Measurements from ENCODE around the gene RPL12. TPM values are rescaled to one million over a fixed set of nuclear protein-coding genes. Genes with fewer than 3 reads are reported as not detected.

The RPL12 gene
- total and polyA plus RNA-seq, 4 donors = 289 to 829 (median 485) TPM

DNA sequence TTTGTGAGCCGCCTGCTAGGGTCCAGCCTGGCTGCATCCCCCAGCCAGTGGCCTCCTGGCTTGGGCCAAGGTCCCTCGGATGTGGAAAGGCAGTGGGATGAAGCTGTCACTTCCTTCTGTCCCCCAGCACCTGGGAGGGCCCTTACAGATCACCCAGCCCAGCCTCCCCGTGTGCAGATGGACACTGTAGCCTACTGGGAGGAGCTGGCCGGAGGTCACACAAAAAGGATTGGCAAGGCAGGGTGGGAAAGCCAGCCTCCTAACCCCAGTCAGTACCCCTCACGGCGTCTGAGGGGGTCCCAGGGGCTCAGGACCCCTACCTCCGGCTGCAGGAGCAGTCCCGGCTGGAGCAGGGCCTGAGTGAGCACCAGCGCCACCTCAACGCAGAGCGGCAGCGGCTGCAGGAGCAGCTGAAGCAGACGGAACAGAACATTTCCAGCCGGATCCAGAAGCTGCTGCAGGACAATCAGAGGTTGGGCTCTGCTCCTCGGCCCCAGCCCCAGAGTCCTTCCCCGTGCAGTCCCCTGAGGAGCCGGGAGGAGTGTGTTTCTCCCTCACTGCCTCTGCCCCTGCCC is 28.4 kb upstream of the RPL12 start:
- no peak for TF ChIP-seq FOXA1 (IDR thresholded peaks at IDR 0.05)
- TF ChIP-seq, protein P1, sequence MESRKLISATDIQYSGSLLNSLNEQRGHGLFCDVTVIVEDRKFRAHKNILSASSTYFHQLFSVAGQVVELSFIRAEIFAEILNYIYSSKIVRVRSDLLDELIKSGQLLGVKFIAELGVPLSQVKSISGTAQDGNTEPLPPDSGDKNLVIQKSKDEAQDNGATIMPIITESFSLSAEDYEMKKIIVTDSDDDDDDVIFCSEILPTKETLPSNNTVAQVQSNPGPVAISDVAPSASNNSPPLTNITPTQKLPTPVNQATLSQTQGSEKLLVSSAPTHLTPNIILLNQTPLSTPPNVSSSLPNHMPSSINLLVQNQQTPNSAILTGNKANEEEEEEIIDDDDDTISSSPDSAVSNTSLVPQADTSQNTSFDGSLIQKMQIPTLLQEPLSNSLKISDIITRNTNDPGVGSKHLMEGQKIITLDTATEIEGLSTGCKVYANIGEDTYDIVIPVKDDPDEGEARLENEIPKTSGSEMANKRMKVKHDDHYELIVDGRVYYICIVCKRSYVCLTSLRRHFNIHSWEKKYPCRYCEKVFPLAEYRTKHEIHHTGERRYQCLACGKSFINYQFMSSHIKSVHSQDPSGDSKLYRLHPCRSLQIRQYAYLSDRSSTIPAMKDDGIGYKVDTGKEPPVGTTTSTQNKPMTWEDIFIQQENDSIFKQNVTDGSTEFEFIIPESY (IDR thresholded peaks at IDR 0.05) = no peak
- TF ChIP-seq HNF4G (IDR thresholded peaks at IDR 0.05) = no peak
- TF ChIP-seq, protein P2, sequence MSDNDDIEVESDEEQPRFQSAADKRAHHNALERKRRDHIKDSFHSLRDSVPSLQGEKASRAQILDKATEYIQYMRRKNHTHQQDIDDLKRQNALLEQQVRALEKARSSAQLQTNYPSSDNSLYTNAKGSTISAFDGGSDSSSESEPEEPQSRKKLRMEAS (IDR thresholded peaks at IDR 0.05) = no peak
- no peak for TF ChIP-seq NR2F2 (IDR thresholded peaks at IDR 0.05)
- TF ChIP-seq, protein P3, sequence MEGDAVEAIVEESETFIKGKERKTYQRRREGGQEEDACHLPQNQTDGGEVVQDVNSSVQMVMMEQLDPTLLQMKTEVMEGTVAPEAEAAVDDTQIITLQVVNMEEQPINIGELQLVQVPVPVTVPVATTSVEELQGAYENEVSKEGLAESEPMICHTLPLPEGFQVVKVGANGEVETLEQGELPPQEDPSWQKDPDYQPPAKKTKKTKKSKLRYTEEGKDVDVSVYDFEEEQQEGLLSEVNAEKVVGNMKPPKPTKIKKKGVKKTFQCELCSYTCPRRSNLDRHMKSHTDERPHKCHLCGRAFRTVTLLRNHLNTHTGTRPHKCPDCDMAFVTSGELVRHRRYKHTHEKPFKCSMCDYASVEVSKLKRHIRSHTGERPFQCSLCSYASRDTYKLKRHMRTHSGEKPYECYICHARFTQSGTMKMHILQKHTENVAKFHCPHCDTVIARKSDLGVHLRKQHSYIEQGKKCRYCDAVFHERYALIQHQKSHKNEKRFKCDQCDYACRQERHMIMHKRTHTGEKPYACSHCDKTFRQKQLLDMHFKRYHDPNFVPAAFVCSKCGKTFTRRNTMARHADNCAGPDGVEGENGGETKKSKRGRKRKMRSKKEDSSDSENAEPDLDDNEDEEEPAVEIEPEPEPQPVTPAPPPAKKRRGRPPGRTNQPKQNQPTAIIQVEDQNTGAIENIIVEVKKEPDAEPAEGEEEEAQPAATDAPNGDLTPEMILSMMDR (IDR thresholded peaks at IDR 0.05; ENCODE audit: low read depth, low read length, missing input control) = no peak
- no peak for TF ChIP-seq EGR1 (IDR thresholded peaks at IDR 0.05; ENCODE audit: low read depth in 2 of 2)
- no peak for TF ChIP-seq SP1 (IDR thresholded peaks at IDR 0.05)
- no peak for TF ChIP-seq GABPA (IDR thresholded peaks at IDR 0.05 in 1 of 2, conservative IDR thresholded peaks at IDR 0.05 in 1 of 2)
- TF ChIP-seq FOXA2 (IDR thresholded peaks at IDR 0.05) = no peak
- no peak for TF ChIP-seq JUND (IDR thresholded peaks at IDR 0.05)
- no peak for TF ChIP-seq RXRA (IDR thresholded peaks at IDR 0.05)
- TF ChIP-seq HNF4A (conservative IDR thresholded peaks at IDR 0.05) = no peak
- TF ChIP-seq RAD21 (IDR thresholded peaks at IDR 0.05) = no peak
- TF ChIP-seq, protein P4, sequence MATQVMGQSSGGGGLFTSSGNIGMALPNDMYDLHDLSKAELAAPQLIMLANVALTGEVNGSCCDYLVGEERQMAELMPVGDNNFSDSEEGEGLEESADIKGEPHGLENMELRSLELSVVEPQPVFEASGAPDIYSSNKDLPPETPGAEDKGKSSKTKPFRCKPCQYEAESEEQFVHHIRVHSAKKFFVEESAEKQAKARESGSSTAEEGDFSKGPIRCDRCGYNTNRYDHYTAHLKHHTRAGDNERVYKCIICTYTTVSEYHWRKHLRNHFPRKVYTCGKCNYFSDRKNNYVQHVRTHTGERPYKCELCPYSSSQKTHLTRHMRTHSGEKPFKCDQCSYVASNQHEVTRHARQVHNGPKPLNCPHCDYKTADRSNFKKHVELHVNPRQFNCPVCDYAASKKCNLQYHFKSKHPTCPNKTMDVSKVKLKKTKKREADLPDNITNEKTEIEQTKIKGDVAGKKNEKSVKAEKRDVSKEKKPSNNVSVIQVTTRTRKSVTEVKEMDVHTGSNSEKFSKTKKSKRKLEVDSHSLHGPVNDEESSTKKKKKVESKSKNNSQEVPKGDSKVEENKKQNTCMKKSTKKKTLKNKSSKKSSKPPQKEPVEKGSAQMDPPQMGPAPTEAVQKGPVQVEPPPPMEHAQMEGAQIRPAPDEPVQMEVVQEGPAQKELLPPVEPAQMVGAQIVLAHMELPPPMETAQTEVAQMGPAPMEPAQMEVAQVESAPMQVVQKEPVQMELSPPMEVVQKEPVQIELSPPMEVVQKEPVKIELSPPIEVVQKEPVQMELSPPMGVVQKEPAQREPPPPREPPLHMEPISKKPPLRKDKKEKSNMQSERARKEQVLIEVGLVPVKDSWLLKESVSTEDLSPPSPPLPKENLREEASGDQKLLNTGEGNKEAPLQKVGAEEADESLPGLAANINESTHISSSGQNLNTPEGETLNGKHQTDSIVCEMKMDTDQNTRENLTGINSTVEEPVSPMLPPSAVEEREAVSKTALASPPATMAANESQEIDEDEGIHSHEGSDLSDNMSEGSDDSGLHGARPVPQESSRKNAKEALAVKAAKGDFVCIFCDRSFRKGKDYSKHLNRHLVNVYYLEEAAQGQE (IDR thresholded peaks at IDR 0.05) = no peak
- TF ChIP-seq YY1 (IDR thresholded peaks at IDR 0.05) = no peak
- TF ChIP-seq, protein P5, sequence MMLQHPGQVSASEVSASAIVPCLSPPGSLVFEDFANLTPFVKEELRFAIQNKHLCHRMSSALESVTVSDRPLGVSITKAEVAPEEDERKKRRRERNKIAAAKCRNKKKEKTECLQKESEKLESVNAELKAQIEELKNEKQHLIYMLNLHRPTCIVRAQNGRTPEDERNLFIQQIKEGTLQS (IDR thresholded peaks at IDR 0.05) = no peak
- TF ChIP-seq TAF1 (conservative IDR thresholded peaks at IDR 0.05) = no peak
- no peaks in the 10 kb centered on the region for H3K9me3 ChIP-seq (ENCODE audit: control insufficient read depth in 4 of 4, low read length in 3 of 4)
- no peak for DNase-seq (ENCODE audit: low spot score)
- no peaks in the 10 kb centered on the region for H3K27me3 ChIP-seq (ENCODE audit: control insufficient read depth in 4 of 4, insufficient read depth in 4 of 4, low read length in 3 of 4)
- no peak overlapping the region for H3K4me3 ChIP-seq (ENCODE audit: low read depth in 1 of 3, low read length in 3 of 3)
- no peak overlapping the region for H3K9ac ChIP-seq (ENCODE audit: low read depth in 1 of 2, low read length in 2 of 2)
- H3K27ac ChIP-seq (ENCODE audit: low read depth in 1 of 2, low read length in 2 of 2) = no peak overlapping the region
- H3K4me1 ChIP-seq (ENCODE audit: control insufficient read depth in 4 of 4, insufficient read depth in 4 of 4, low read length in 3 of 4) = no peaks in the 10 kb centered on the region
- 93% methylated on average over 17 of the region's 17 CpGs for WGBS
- H3K36me3 ChIP-seq (ENCODE audit: control insufficient read depth in 4 of 4, insufficient read depth in 3 of 4, low read depth in 1 of 4, low read length in 3 of 4) = peaks cover 13 to 55% (median 29%) of the 10 kb centered on the region in 4 donors
